Stimulated activated CD8-positive, alpha-beta memory T cell treated with anti-CD3 and anti-CD28 coated beads, Interleukin-12 subunit alpha, Interleukin-12 subunit beta, amount 100 ng/mL, for 24 hours (primary cell): ENCODE results near the gene MS4A4A.
"Not testable (repeated sequence)": the region's sequence is repeated elsewhere in the genome, so short reads cannot be mapped to it uniquely, and the experiment has no call there.

Source experiments
- DNase-seq: peaks from one replicate; pipeline ENCODE4 v3.0.0-alpha.2; 2020; ENCODE audit errors: extremely low read depth

Gene MS4A4A

DNA sequence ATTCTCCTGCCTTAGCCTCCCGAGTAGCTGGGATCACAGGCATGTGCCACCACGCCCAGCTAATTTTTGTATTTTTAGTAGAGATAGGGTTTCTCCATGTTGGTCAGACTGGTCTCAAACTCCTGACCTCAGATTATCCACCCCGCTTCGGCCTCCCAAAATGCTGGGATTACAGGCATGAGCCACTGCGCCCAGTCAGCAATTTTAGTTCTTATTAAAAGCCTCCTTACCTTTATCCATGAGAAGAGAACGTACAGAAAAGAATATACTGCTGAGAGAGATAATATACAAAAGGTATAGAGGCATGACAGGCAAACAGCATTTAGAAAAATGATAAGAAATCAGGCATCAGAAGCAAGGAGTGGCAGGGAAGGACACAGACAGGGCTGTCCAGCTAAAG is 21.4 kb downstream of the MS4A4A start:
- DNase-seq: not testable (repeated sequence)

GRCh38 chr11:60303661-60304060 is 23.2 kb downstream of the MS4A4A start:
- DNase-seq: no peak

DNA sequence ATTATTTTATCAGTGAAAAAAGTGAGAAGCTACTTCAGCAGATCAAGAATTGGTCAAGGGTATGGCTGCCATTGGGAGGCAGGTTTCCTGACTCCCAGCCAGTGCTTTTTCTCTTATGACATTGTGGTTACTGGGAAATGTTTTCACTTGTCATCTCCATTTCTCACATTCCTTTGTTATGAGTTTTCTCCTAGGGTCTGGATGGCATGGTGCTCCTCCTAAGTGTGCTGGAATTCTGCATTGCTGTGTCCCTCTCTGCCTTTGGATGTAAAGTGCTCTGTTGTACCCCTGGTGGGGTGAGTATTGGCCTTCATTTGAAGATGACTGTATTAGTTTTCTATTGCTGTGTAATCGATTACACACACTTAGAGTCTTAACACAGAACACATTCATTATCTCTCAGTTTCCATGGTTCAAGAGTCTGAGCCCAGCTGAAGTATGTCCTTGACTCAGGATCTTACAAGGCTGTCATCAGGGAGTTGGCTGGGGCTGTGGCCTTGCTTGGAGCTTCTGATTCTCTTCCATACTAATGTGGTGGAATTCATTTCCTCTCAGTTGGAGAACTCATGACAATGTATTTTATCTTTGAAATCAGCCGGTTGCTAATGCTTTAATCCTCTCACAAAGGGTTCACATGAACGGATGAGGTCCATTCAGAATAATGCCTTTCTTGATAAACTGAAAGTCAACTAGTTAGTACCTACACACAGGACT is 25.6 kb downstream of the MS4A4A start:
- no peak for DNase-seq

DNA sequence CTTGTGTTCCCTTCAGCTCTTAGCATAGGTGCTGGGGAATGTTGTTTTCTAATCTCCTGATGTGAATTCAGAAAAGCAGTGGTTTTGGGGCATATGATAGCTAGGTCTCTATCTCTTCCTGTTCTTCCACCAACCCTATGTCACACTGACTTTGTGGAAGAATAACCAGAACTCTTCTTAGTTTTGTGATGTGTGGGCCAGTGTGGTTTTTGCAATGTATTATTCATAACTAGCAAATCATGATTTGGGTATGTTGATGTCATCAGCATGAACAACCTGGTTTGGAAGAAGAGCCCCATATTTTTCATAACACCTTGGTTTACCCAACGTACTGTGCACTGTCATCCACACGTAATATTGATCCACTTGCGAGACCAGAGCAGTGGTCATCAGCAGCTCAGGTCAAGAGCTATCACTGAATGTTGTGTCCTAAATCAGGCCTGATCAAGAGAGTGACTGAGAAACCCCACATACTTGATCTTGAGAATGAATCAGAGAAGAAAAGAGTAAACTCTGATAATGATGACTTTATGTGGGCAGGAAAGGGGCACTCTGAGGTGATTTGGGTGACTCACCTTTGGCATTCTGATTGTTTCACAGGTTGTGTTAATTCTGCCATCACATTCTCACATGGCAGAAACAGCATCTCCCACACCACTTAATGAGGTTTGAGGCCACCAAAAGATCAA is 27.2 kb downstream of the MS4A4A start:
- no peak for DNase-seq

DNA sequence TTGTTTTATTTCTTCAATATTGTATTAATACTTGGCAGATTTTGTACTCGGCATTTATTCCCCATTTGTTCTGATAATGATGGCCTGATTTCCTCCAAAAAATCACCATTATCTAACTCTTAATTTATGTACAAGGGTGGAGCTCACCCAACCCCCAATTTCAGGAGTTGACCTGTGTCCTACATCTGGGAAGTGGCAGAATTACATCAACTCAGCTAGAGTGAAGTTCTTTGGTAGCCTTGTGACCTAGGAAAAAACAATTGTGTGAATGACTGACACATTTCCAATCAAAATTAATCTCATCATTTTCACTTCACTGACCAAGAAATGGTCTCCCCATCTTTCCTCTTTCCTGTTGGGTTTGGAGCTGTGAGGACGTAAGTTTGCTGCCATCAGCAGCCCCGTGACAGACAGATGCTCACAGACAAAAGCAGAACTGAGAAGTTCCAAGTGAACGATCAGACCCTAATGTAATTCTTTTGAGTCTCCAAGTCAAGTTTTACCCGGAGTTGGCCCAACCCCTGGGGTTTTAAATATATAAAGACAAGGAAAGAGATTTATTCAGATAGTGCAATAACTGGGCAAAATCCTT is 30.0 kb downstream of the MS4A4A start:
- no peak for DNase-seq

DNA sequence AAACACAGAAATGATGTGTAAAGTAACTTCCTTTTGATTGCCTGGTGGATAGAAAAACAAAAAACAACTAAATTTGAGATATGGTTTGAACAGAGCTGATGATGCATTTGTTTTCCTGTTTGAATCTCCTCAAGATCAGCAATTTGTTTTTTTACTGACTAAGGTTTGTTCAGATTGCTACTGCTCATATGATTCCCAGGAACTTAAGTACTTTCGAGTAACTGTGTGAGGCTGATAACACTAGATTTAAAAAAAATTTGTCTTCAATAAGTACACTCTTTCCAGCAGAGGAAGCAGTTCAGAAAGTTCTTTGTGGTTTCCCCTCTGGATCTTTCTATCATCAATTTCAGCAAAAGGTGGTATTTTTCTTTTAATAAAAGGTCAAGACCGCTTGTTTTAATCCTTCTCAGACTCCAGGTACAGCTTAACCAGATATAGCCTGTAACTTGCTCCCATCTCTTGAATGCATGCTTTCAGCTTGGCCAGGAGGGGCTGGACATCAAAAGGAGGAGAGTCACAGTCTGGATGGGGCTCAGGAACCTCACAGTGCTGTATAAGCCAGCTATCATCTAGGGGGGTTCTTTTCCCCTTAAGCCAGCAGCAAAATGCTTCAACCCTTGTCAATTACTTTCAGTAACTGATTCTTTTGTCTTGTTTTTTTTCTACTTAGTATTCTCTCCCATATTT is 34.3 kb downstream of the MS4A4A start:
- DNase-seq: no peak

GRCh38 chr11:60315871-60316270 is 35.4 kb downstream of the MS4A4A start:
- no peak for DNase-seq

- no peak for DNase-seq
Measured at GRCh38 chr11:60316317-60316716, 35.9 kb downstream of the MS4A4A start.

DNA sequence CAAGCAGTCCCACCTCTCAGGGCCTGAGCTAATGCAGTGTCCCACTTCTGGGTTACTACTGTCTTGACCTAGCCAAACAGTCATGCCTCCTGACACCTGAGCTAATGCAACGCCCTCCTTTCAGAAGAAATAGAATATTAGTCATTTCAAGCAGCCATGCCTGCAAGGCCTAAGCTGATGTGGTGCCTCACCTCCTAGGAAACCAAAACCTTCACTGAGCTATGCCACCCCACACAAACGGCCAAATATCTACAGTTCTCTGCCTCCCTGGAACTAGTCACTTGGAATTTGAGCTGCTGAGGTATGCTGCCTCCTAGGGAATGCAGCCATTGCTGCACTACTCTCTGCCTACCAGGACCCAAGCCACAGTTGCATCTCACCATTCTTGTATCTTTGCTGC is 38.3 kb downstream of the MS4A4A start:
- no peak for DNase-seq

DNA sequence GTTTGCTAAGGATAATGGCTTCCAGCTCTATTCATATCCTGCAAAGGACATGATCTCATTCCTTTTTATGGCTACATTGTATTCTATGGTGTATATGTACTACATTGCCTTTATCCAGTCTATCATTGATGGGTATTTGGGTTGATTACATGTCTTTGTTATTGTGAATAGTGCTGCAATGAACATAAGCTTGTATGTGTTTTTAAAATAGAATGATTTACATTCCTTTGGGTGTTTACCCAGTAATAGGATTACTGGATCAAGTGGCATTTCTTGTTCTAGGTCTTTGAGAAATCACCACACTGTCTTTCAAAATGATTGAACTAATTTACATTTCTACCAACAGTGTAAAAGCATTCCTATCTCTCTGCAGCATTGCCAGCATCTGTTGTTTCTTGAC is 40.6 kb downstream of the MS4A4A start:
- no peak for DNase-seq

DNA sequence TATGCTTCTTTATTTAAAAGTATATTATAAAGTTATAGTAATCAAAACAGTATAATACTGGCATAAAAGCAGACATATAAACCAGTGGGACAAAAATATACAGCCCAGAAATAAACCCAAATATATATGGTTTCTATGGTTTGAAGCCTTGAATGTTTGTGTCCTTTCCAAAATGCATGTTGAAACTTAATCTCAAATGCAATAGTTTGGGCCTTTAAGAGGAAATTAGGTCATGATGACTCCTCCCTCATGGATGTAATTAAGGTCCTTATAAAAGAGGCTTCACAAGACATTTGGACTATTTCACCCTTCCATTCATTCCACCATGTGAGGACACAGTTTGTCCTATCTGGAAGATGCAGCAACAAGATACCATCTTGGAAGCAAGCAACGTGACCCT is 46.5 kb downstream of the MS4A4A start, which contains the start of gene MS4A6E:
Gene MS4A6E (plus strand): TSS at position 301 of the 400 bp plus-strand sequence. CDS start 7,641 bp downstream, outside the sequence.
- DNase-seq: no peak

DNA sequence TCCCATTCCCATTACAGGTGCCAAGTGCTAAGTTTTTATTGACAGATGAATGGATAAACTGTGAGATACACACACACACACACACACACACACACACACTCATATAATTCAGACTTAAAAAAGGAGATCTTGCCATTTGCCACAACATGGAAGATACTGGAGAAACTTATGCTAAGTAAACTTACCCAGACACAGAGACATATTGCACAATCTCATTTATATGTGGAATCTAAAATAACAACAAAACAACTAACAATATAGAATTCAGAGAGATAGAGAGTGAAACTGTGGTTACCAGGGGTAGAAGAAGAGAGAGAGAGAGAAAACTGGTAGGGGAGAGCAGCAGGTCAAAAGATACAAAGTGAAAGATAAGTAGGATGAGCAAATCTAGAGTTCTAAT is 48.0 kb downstream of the MS4A4A start:
- no peak for DNase-seq

DNA sequence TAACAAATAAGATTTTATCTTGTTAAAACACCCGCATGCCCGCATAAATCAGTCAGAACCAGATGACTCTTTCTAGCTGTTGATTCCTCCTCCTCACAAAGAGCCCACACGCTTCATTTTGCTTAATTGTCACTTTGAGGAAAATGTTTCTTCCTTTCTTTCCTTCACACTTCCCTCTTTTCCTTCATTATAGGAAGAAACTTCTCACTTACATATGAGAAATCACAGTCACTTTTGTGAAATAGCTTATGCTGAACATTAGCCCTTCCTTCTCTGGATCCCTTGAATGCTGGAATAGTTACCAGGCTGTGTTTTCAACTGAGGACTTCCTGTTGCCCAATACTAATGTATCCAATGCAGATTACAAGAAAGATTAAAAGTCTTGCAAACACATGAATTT is 52.4 kb downstream of the MS4A4A start:
- no peak for DNase-seq

GRCh38 chr11:60334005-60334620 is 53.6 kb downstream of the MS4A4A start:
- peak; percentile 11 for DNase-seq

- DNase-seq: no peak
Measured at GRCh38 chr11:60336767-60337391, 56.4 kb downstream of the MS4A4A start.

DNA sequence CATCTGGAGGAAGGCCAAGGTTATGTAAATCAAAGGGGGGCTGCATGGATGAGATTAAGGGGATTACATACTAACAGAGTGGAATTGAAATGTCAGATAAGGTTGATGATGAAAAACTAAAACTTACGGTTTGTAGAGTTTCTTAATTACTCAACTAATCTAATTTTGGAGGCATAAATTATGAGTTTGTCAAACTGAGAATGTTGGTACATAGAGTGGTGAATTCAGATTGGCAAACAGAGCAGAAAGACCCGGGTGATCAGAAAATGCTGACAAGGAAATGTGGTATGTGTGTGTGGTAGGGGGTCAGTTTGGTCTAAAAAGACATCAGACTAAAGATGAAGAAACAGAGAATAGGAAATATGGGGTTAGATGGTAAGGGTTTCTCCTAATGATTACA is 57.6 kb downstream of the MS4A4A start:
- DNase-seq: no peak

- DNase-seq: no peak
Measured at GRCh38 chr11:60339356-60339755, 58.9 kb downstream of the MS4A4A start.

DNA sequence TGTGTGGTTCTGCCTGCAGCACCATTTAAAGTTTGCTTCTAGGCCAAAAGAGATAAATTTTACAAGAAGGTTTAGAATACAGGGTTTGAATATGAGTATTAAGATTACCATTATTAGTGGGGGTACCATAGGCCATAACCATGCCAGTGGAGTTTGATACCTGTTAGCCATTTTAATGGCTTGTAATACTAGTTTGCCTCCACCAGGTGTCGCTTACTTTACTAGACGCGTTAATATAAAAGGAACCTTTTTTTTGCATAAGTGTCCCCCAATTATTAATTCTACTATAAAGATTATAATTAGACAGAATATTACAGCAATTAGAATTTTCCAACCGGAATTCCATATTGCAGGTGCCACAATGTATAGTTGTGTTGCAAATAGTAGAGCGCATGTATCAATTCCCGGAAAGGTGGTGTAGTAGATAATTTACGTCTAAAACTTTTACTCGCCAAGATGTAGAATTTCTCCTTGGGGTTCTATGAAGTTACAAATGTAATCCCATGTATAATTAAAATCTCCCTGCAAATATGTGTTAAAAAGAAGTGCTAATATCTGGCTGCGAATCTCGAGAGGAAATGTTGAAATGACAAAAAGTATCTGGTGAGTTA is 62.7 kb downstream of the MS4A4A start:
- no peak for DNase-seq

DNA sequence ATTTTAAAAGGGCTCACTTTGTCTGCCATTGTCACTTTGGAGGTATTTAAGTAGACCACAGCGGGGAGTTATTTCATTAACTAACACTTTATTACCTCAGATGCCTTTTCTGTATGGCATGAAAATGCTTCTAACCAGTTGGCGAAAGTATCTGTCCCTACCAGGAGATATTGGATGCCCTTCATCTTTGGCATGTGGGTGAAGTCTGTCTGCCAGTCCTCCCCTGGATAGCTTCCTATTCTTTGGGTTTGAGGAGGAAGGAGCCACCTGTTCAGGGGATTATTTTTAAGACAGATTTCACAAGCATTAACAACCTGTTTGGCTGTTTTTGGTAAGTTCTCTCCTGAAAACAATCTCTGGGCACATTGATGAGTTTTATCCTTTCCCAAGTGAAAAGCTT is 63.7 kb downstream of the MS4A4A start:
- no peak for DNase-seq

- DNase-seq: no peak
Measured at GRCh38 chr11:60345489-60345888, 65.0 kb downstream of the MS4A4A start.
